ENCODE data around the gene PLXNC1. TPM values are rescaled to one million over a fixed set of nuclear protein-coding genes. Genes with fewer than 3 reads are reported as not detected.
A peak's percentile ranks its signal among the peaks of the same experiment; 100 is the strongest.

The PLXNC1 gene
- total and polyA plus RNA-seq, 2 of the 8 experiments (the other 6 are each of a cell fraction or from before 2014, with no cell fraction given): 0.83 to 2.0 TPM

GRCh38 chr12:94147387-94147990 is 888 bp upstream of the PLXNC1 start:
- no peak overlapping the region for H2BK12ac ChIP-seq (ENCODE audit: low read depth, low read length)
- H4K91ac ChIP-seq (replicated peaks; ENCODE audit: insufficient read length, low read length): no peak overlapping the region
- peaks cover 0 to 3% of the 10 kb centered on the region in 2 experiments for H4K20me1 ChIP-seq (replicated peaks in 1 of 2; ENCODE audit: control insufficient read depth in 1 of 2, insufficient read depth in 2 of 2, low read length in 2 of 2)
- FAIRE-seq (no peak), DNase-seq (ENCODE audit: low read depth in 1 of 2, low spot score in 2 of 2) (peak in 1 of 2 experiments; percentile 41)
- H2BK20ac ChIP-seq (ENCODE audit: low read length): no peak overlapping the region
- TF ChIP-seq SP4 (IDR thresholded peaks at IDR 0.05; ENCODE audit: low read length) (no peak), SUZ12 (IDR thresholded peaks at IDR 0.05; ENCODE audit: low read length) (0 out of 2 replicates have a peak, but pooled peaks have one; percentile 18), SIRT6 (IDR thresholded peaks at IDR 0.05; ENCODE audit: low read length) (no peak), SIX5 (IDR thresholded peaks at IDR 0.05; ENCODE audit: low read depth, low read length) (no peak), EP300 (IDR thresholded peaks at IDR 0.05; ENCODE audit: borderline replicate concordance in 1 of 2, low read depth in 2 of 2, low read length in 2 of 2) (no peak), SIN3A (conservative IDR thresholded peaks at IDR 0.05 in 1 of 2, IDR thresholded peaks at IDR 0.05 in 1 of 2; ENCODE audit: low read depth in 1 of 2, low read length in 2 of 2) (no peak), KDM1A (IDR thresholded peaks at IDR 0.05; ENCODE audit: borderline replicate concordance, low read length) (0 out of 2 replicates have a peak, but pooled peaks have one; percentile 11), USF2 (IDR thresholded peaks at IDR 0.05; ENCODE audit: low read length) (no peak)
- no peak overlapping the region for H3K18ac ChIP-seq (ENCODE audit: extremely low read depth, low read length)
- H2AK5ac ChIP-seq (ENCODE audit: low read depth, low read length): no peak overlapping the region
- H2BK120ac ChIP-seq (replicated peaks; ENCODE audit: low read depth, low read length): no peak overlapping the region
- H2AFZ ChIP-seq (ENCODE audit: low read length): no peak overlapping the region
- H3K56ac ChIP-seq (replicated peaks; ENCODE audit: insufficient read length, low read depth, low read length): no peak overlapping the region
- H3K4ac ChIP-seq (replicated peaks; ENCODE audit: insufficient read length, low read depth, low read length): no peak overlapping the region
- no peak overlapping the region for H3K23ac ChIP-seq (ENCODE audit: insufficient read length)
- no peak overlapping the region for H2BK5ac ChIP-seq (ENCODE audit: low read depth, low read length)
- ChIA-PET POLR2A (ENCODE audit: partially characterized antibody) (no interaction called here), CTCF (ENCODE audit: partially characterized antibody) (interaction anchor here (1.0 kb wide), 2 partner anchors 13 to 157 kb away, joined by 3 read pairs; no protein-coding TSS in a partner anchor)
- no peaks in the 10 kb centered on the region for H3K79me1 ChIP-seq (ENCODE audit: low read depth, low read length)
- H3K9me3 ChIP-seq (ENCODE audit: insufficient read depth in 2 of 2, low read depth in 1 of 2, low read length in 1 of 2): no peaks in the 10 kb centered on the region
- H3K4me2 ChIP-seq (ENCODE audit: insufficient read depth in 1 of 2, low read depth in 2 of 2, low read length in 2 of 2): peak overlapping the region; percentile 84 to 90
- WGBS, 2 experiments (ENCODE audit: extremely low coverage in 1 of 2, insufficient coverage in 1 of 2, insufficient read length in 1 of 2, insufficient replicate concordance in 2 of 2, low coverage in 1 of 2, low lambda C conversion rate in 2 of 2, missing lambda C conversion rate in 1 of 2): 53% methylated on average over 13 of the region's 13 CpGs; no CpG with 5 or more reads in 1 of the 2 experiments
- H3K23me2 ChIP-seq (ENCODE audit: low read depth, low read length): peaks cover 16% of the 10 kb centered on the region; the same call in 1 of the 2 replicates
- H3K9ac ChIP-seq (replicated peaks in 1 of 4; ENCODE audit: extremely low read depth in 1 of 4, low read depth in 3 of 4, low read length in 3 of 4): no peak overlapping the region
- H3K79me2 ChIP-seq (ENCODE audit: control insufficient read depth in 1 of 2, insufficient read depth in 2 of 2, low read length in 2 of 2): no peaks in the 10 kb centered on the region
- H3K4me1 ChIP-seq (replicated peaks in 1 of 4; ENCODE audit: control insufficient read depth in 3 of 4, insufficient read depth in 4 of 4, low read length in 3 of 4): peaks cover 4 to 24% (median 14%) of the 10 kb centered on the region in 4 experiments
- H4K5ac ChIP-seq (ENCODE audit: insufficient read length, low read depth, low read length): no peak overlapping the region
- no peak overlapping the region for H3K27ac ChIP-seq (ENCODE audit: low read depth, low read length)
- no peak overlapping the region for H3K14ac ChIP-seq (ENCODE audit: insufficient read length)
- H4K8ac ChIP-seq (ENCODE audit: extremely low read depth, insufficient read depth, low read length): no peak overlapping the region
- H3K36me3 ChIP-seq (ENCODE audit: control insufficient read depth in 2 of 4, insufficient read depth in 4 of 4, low read length in 3 of 4): no peaks in the 10 kb centered on the region; a peak in 1 of 8 replicates
- peaks cover 42 to 67% (median 56%) of the 10 kb centered on the region in 4 experiments for H3K27me3 ChIP-seq (replicated peaks in 1 of 4; ENCODE audit: control insufficient read depth in 3 of 4, extremely low read depth in 1 of 4, insufficient read depth in 3 of 4, low read length in 3 of 4)
- no peak overlapping the region for H2BK15ac ChIP-seq (ENCODE audit: low read length)
- H3K4me3 ChIP-seq (ENCODE audit: extremely low read depth in 1 of 4, insufficient read depth in 2 of 4, low read depth in 3 of 4, low read length in 4 of 4): peak overlapping the region; percentile 41 to 70 (median 56); a peak in 7 of 8 replicates
